ENCODE data around the gene RCC2. TPM values are rescaled to one million over a fixed set of nuclear protein-coding genes. Genes with fewer than 3 reads are reported as not detected.

The RCC2 gene
- total RNA-seq, 1 experiment from 2014 or later = 82.7 TPM

- no peaks in the 10 kb centered on the region for H4K20me1 ChIP-seq (ENCODE audit: low read length)
- H3K36me3 ChIP-seq (ENCODE audit: low read depth, low read length) = no peaks in the 10 kb centered on the region
- intact Hi-C loops (cut with micrococcal nuclease) = no loop called here
- no peak overlapping the region for H3K27ac ChIP-seq (ENCODE audit: low read length)
- H3K79me2 ChIP-seq (ENCODE audit: low read length) = no peaks in the 10 kb centered on the region
- no peaks in the 10 kb centered on the region for H3K4me1 ChIP-seq (ENCODE audit: insufficient read depth, low read length)
- H3F3A ChIP-seq (ENCODE audit: low read length, unreplicated experiment) = no peaks in the 10 kb centered on the region
- H3K4me2 ChIP-seq (ENCODE audit: low read length) = no peak overlapping the region
- no peak overlapping the region for H3K4me3 ChIP-seq (ENCODE audit: low read length)
- BruUV-seq (replicated peaks) = no TSS peak
- H3K9ac ChIP-seq (ENCODE audit: low read length) = no peak overlapping the region
- ChIA-PET POLR2A (ENCODE audit: unreplicated experiment) (no interaction called here), CTCF (interaction anchor here (0.6 kb wide), 1 partner anchor 11 kb away, joined by 9 read pairs; no protein-coding TSS in a partner anchor)
- no peak for ATAC-seq
- no peak overlapping the region for H2AFZ ChIP-seq (ENCODE audit: low read length)
- no peaks in the 10 kb centered on the region for H3K9me2 ChIP-seq (replicated peaks; ENCODE audit: low read length)
- H3K9me3 ChIP-seq (ENCODE audit: low read length) = no peaks in the 10 kb centered on the region
- DNase-seq = no peak
- H3K27me3 ChIP-seq (ENCODE audit: low read length) = no peaks in the 10 kb centered on the region
- TF ChIP-seq EZH2 (IDR thresholded peaks at IDR 0.05; ENCODE audit: low read length, unreplicated experiment) = no peak
Measured at GRCh38 chr1:17466359-17466758, 26.9 kb upstream of the RCC2 start.

- BruUV-seq (replicated peaks) = no TSS peak
- ATAC-seq = no peak
Measured at GRCh38 chr1:17465228-17465627, 25.8 kb upstream of the RCC2 start.

GRCh38 chr1:17463991-17464390, 24.5 kb upstream of the RCC2 start:
- DNase-seq = no peak
- Histone ChIP-seq H3K9ac (ENCODE audit: low read length) (no peak overlapping the region), H3K4me1 (ENCODE audit: insufficient read depth, low read length) (peaks cover 5% of the 10 kb centered on the region), H3K4me2 (ENCODE audit: low read length) (no peak overlapping the region), H3K9me2 (replicated peaks; ENCODE audit: low read length) (no peaks in the 10 kb centered on the region), H3K4me3 (ENCODE audit: low read length) (no peak overlapping the region), H3K9me3 (ENCODE audit: low read length) (no peaks in the 10 kb centered on the region), H3K36me3 (ENCODE audit: low read depth, low read length) (no peaks in the 10 kb centered on the region), H3K27me3 (ENCODE audit: low read length) (no peaks in the 10 kb centered on the region), H3K27ac (ENCODE audit: low read length) (no peak overlapping the region), H3F3A (ENCODE audit: low read length, unreplicated experiment) (no peaks in the 10 kb centered on the region), H3K79me2 (ENCODE audit: low read length) (no peaks in the 10 kb centered on the region), H4K20me1 (ENCODE audit: low read length) (no peaks in the 10 kb centered on the region), H2AFZ (ENCODE audit: low read length) (no peak overlapping the region)
- TF ChIP-seq EZH2phosphoT487 (IDR thresholded peaks at IDR 0.05; ENCODE audit: borderline replicate concordance, low read length) = no peak
- no peak for TF ChIP-seq EZH2 (IDR thresholded peaks at IDR 0.05; ENCODE audit: low read length, unreplicated experiment)
- TF ChIP-seq CTCF (conservative IDR thresholded peaks at IDR 0.05; ENCODE audit: low read depth, low read length) = no peak
- no TSS peak for BruUV-seq (replicated peaks)
- ChIA-PET CTCF (no interaction called here), POLR2A (ENCODE audit: unreplicated experiment) (no interaction called here)
- no peak for ATAC-seq
- intact Hi-C loops (cut with micrococcal nuclease) = no loop called here

More at GRCh38 chr1:17465228-17465627, 25.8 kb upstream of the RCC2 start:
- no peaks in the 10 kb centered on the region for H3F3A ChIP-seq (ENCODE audit: low read length, unreplicated experiment)
- H3K79me2 ChIP-seq (ENCODE audit: low read length) = no peaks in the 10 kb centered on the region
- H3K4me1 ChIP-seq (ENCODE audit: insufficient read depth, low read length) = peaks cover 5% of the 10 kb centered on the region
- H3K9me2 ChIP-seq (replicated peaks; ENCODE audit: low read length) = no peaks in the 10 kb centered on the region
- no peaks in the 10 kb centered on the region for H3K27me3 ChIP-seq (ENCODE audit: low read length)
- H4K20me1 ChIP-seq (ENCODE audit: low read length) = no peaks in the 10 kb centered on the region
- no peaks in the 10 kb centered on the region for H3K36me3 ChIP-seq (ENCODE audit: low read depth, low read length)
- H3K9me3 ChIP-seq (ENCODE audit: low read length) = no peaks in the 10 kb centered on the region
- peak; percentile 13 for DNase-seq
- H3K4me3 ChIP-seq (ENCODE audit: low read length) = no peak overlapping the region
- H3K9ac ChIP-seq (ENCODE audit: low read length) = no peak overlapping the region
- ChIA-PET CTCF (no interaction called here), POLR2A (ENCODE audit: unreplicated experiment) (no interaction called here)
- no peak for TF ChIP-seq CTCF (conservative IDR thresholded peaks at IDR 0.05; ENCODE audit: low read depth, low read length)
- intact Hi-C loops (cut with micrococcal nuclease) = no loop called here
- H3K4me2 ChIP-seq (ENCODE audit: low read length) = no peak overlapping the region
- no peak overlapping the region for H2AFZ ChIP-seq (ENCODE audit: low read length)
- H3K27ac ChIP-seq (ENCODE audit: low read length) = no peak overlapping the region

All from PC-3 (cell line).